ENCODE data around the gene PICK1.
"Not testable (repeated sequence)": the region's sequence is repeated elsewhere in the genome, so short reads cannot be mapped to it uniquely, and the experiment has no call there.

The PICK1 gene

DNA sequence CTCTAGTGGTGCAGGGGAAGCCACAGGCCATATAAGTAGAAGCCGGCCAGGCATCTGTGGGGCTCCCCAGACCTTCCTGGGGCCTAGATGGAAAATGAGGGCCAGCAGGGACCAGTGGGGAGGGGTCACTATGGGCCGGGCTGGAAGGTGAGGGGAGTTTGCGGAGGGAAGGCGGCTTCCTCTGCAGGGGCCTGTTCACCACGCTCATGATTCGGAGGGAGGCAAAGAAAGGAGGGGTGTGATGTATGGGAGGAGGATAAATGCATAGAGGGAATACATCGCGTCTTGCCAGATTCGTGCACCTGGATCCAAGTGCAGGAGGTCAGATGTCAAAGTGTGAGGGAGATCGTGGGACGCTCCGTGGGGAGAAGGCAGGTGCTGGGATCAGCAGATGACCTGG is 19.9 kb downstream of the PICK1 start:
- DNase-seq, result no peak

- DNase-seq, result no peak
Measured at GRCh38 chr22:38077595-38077994, 20.4 kb downstream of the PICK1 start.

GRCh38 chr22:38078046-38078840 is 21.0 kb downstream of the PICK1 start:
- no peak for DNase-seq

DNA sequence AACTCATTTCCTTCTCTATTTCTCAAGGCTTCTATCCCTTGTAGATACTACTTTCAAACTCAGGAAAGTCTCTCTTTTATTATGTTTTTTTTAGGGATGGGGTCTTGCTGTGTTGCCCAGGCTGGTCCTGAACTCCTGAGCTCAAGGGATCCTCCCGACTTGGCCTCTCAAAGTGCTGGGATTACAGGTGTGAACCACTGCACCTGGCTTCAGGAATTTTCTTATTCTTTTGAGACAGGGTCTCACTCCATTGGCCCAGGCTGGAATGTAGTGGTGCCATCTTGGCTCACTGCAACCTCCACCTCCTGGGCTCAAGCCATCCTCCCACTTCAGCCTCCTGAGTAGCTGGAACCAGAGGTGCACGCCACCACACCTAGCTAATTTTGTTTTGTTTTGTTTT is 22.0 kb downstream of the PICK1 start:
- not testable (repeated sequence) for DNase-seq

DNA sequence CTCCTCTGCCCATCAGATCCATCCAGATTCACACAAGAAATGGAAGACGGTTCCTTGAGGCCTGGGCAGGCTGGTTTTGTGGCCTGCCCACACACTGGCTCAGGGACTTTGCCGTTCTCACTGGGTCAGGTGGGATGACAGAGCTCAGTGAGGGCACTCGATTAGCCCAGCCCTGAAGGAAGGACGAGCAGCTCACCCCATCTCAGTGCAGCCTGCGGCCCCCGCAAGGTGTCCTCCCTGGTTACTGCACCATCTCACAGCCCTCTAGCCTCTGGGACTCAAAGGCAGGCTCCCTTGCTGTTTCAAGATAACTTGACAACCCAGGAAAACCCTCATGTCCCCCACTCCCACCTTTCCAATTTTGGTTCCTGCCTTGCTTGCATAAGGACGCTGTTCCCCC is 22.6 kb downstream of the PICK1 start:
- no peak for DNase-seq

- DNase-seq, result no peak
Measured at GRCh38 chr22:38080474-38080849, 23.3 kb downstream of the PICK1 start.

DNA sequence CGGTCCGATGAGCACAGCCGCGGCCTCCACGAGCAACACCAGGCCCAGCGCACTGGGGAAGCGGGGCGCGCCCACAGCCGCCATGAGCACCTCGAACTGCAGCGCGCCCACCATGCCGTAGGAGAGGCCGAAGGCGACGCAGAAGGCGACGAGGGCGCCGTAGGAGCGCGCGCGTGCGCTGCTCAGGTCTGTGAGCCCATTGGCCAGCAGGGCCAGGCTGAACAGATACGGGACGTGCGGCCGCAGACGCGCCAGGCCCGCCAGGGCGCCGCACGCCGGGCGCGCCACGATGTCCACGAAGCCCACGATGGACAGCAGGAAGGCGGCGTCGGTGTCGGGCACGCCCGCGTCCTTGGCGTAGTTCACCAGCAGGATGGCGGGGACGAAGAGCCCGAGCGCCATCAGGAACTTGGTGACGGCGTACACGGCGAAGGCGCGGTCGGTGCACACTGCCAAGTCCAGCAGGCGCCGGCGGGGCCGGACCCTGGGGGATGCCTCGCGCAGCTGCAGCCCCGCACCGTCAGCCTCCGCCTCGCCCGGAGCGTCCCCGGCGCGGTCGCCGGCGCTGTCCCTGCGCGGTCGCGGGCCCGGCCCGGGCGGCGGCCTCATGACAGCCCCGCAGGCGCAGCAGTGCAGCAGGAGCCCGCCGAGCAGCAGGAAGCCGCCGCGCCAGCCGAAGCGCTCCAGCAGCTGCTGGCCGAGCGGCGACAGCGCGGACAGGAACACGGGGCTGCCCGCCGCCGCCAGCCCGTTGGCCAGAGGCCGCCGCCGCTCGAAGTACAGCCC is 23.8 kb downstream of the PICK1 start:
- DNase-seq, result no peak

- no peak for DNase-seq
Measured at GRCh38 chr22:38081636-38081940, 24.4 kb downstream of the PICK1 start.

GRCh38 chr22:38081941-38082828 is 25.0 kb downstream of the PICK1 start:
- DNase-seq, result no peak

DNA sequence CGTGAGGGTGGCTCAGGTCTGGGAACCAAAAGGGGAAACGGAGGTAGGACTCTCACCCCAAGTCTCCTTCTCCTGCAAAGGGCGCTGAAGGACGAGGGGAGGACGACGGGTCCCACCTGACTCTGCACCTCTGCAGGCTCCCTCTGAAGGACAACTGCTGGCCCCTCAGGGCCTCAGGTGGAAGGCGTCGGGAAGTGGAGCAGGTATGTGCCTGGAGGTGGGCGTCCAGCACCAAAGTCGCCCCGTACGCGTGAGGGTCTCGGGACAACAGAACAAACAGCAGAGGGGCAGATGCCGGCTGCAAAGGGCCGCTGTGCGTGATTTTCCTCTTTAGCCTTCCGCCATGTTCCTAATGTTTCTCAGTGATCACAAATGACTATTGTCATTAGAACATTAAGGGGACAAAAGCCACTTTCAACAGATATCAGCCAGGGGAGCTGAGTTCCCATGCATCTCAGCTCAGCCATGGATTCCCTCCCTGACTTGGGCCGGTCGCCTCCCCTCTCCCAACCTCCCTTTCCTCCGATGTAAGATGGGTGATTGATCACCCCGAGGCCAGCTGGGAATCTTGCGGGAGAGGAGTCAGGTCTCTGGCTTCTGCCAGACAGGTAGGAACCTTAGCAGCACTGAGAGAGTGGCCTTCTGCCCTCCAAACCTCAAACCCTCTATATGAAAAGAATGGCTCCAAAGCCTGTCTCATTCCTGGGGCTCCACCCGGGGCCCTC is 25.9 kb downstream of the PICK1 start:
- DNase-seq, result no peak

- no peak for DNase-seq
Measured at GRCh38 chr22:38083931-38084631, 26.9 kb downstream of the PICK1 start, which contains the start of gene SLC16A8. Gene SLC16A8, minus strand, starts transcription at chr22:38084184. Its CDS starts 1,311 bp downstream, at chr22:38082873.

DNA sequence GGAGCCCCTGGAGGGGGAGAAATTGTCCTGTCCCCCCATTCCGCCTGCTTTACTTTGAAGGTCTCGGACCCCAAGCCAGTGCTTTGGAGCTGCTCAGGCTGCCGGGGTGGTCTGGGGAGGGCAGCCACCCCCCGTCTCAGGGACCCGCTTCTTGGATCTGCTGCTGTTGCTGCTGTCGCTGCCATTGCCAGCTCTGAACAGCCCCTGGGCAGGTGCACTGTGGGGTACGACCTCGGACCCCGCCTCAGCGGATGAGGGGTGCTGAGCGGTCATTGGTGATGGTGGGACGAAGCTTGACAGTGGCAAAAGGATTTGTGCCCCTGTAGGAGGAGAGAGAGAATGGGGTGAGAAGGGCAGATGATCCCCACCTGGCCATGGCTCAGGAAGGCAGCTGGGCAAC is 27.9 kb downstream of the PICK1 start:
- no peak for DNase-seq

- no peak for DNase-seq
Measured at GRCh38 chr22:38085501-38085900, 28.3 kb downstream of the PICK1 start.

DNA sequence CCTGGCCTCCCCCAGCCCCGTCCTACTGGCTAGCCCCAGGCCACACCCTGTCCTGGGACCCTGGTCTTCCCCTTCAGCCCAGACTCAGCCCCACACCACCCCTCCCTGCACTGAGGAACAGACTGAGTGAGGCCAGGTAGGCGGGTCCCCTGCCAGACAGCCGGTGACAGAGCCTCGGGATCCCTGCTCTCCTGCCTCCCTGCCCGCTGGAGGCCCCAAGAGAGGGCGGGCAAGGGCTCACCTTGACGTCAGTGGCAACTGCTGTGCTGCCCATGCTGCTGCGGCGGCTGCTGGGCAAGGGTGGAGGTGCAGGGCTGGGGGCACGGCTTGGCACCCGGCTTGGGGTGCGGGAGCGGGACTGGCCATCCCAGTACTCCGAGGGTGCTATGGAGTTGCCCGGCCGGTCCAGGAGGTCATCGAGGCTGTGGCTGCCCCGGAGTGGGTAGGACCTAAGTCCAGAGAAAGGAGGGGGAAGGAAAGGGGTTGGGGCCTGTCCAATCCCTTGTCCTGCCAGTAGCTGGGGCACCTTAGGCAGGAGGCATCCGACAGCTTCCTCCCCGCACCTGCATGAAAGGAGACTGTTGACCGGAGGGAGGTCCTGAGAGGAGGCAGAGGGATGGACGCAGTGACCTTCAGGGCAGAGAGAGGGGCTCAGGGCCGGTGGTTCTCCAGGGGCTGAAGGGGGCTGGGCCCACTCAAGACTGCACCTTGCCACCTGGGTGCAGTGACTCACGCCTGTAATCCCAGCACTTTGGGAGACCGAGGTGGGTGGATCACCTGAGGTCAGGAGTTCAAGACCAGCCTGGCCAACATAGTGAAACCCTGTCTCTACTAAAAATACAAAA is 29.0 kb downstream of the PICK1 start:
- no peak for DNase-seq

GRCh38 chr22:38086942-38087341 is 29.7 kb downstream of the PICK1 start:
- DNase-seq, result no peak

DNA sequence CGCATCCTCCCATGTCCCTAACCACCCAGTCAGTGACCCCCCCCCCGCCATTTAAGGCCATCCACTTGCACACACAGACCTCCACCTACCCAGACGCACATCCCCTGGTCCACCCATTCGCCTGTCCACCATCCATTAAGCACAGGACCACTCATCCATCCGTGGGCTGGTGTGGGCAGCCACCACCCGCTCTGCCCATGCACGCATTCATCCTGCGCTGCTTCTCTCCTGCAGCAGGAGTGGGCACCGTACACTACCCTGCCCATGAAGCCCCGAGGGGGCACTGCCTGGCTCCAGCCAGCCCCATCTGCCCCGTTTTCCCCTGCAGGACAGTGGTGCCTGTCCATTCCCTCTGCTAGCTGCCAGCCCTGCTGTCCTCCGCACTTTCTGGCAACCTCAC is 30.7 kb downstream of the PICK1 start:
- no peak for DNase-seq

DNA sequence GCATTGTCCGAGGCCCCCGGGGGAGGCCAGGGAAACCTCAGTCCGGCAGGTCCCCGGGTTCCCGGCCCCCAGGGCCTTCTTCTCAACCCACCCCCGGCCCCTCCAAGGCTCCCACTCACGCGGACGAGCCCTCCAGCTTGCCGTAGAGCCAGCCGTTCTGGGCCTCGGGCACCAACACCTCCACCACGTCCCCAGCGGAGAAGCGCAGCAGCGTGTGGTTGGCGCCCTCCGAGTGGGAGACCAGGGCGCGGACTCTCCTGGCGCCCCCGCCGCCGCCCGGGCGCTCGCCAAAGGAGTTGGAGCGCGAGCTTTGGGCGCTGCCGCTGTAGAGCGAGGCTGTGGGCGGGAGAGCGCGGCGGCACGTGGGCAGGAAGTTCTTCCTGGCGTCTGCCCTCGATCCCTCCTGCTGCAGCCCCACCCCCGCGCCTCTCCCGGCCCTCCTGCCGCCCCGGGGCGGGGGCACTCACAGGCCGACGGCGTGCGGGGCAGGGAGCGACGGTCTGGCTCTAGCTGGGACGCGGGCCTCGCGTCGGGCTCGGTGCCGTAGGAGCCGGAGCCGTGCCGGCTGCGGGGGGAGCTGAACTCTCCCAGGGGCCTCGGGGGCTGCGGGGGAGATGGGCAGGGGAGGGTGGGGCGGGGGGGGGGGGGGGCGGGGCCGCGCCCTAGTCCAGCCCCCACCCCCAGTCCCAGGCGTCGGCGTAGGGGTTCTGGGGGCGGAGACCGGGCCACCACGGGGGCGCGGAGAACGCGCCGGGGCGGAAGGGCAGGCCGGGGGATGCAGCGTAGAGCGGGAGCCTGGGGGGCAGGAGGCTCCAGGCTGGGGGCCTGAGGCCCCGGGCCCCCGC is 31.6 kb downstream of the PICK1 start:
- no peak for DNase-seq

GRCh38 chr22:38089474-38089851 is 32.3 kb downstream of the PICK1 start:
- no peak for DNase-seq

DNA sequence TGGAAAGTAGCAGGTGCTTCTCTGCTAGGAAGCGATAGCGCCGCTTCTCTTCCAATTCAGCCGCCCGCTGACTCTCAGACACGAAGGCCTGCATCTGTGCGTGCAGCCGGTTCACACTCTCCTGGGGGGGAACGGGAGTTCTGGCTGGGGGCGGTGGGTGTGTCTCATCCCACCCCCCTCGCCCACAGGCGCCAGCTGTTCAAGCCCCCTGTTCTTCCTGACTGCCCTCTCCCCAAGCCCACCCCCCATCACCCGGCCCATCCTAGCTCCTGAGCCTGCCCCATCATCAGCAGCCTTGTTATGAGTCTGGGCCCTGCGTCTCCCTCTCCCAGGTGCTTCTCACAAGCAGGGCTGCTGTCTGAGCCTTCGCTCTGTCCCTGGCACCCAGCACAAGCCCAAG is 39.9 kb downstream of the PICK1 start:
- DNase-seq, result no peak

All from activated CD4-positive, CD25-positive, alpha-beta regulatory T cell treated with anti-CD3 and anti-CD28 coated beads, Interleukin-2, amount 50 U/mL, for 72 hours (primary cell).